K562 (cell line): ENCODE data around the gene GIMAP8. TPM values are rescaled to one million over a fixed set of nuclear protein-coding genes. Genes with fewer than 3 reads are reported as not detected.

ENCODE experiments used
- ATAC-seq: fragments of 200-7000 bp; cut with Tn5 transposase; 3 replicates; pipeline ENCODE4 v1.9.1; 2020; ENCODE audit warnings: moderate library complexity
- BruUV-seq: library from RNA; stranded (reverse); fragments of 400-500 nt; replicated peaks from 2 replicates; lab custom pipeline; 2021; lab: Mats Ljungman, UMichigan
- CTCF ChIA-PET: fragments of 300-600 bp; formaldehyde crosslinking; extraction: SDS; loops from one replicate; lab custom pipeline; 2021; ENCODE audit warnings: low intra/inter-chr PET ratio; lab: Yijun Ruan, JAX
- POLR2A ChIA-PET: fragments of 300-600, 350-650 bp; sonication (Branson Sonifier 250); formaldehyde crosslinking; extraction: SDS; loops from one replicate; lab custom pipeline; 2021; ENCODE audit warnings: antibody characterized with exemption, inconsistent platforms; lab: Yijun Ruan, JAX
- DNase-seq, 4 experiments: peaks; one replicate each; pipeline versions ENCODE4 v3.0.0 to v3.0.0-alpha.2; 2011 to 2018; ENCODE audit warnings: low spot score in 3 of 4, mixed read lengths in 3 of 4; ENCODE audit errors: extremely low read depth in 1 of 4
- FAIRE-seq: peaks from 2 replicates; lab custom pipeline; 2011; peaks lifted over from hg19 to GRCh38; lab: Jason Lieb, UNC
- H2AFZ ChIP-seq: 2 replicates; pipeline ENCODE4 v1.6.0; 2011; ENCODE audit warnings: low read depth, low read length, control low read depth, inconsistent platforms
- H3K27ac ChIP-seq: fragments of 200-600 bp; 3 replicates; pipeline ENCODE4 v1.8.0; 2011; ENCODE audit warnings: low read depth, mild to moderate bottlenecking, control low read depth, inconsistent platforms, low read length, moderate library complexity, mixed read lengths; ENCODE audit errors: extremely low read depth
- H3K27me3 ChIP-seq, 2 experiments: fragments of 300-600 bp in 1 of 2; 2 replicates in 1 of 2; 3 replicates in 1 of 2; pipeline versions ENCODE4 v1.6.0 to v1.8.0; 2011; ENCODE audit warnings: inconsistent platforms in 2 of 2, low read length in 2 of 2, mild to moderate bottlenecking in 1 of 2, mixed read lengths in 1 of 2, moderate library complexity in 1 of 2; ENCODE audit not compliant: control insufficient read depth in 2 of 2, insufficient read depth in 2 of 2
- H3K36me3 ChIP-seq: fragments of 300-600 bp; 3 replicates; pipeline ENCODE4 v1.8.0; 2011; ENCODE audit warnings: mild to moderate bottlenecking, low read length, inconsistent platforms; ENCODE audit not compliant: control insufficient read depth, insufficient read depth
- H3K4me1 ChIP-seq, 2 experiments: fragments of 200-600 bp in 1 of 2; replicated peaks in 1 of 2; 2 replicates in 1 of 2; 3 replicates in 1 of 2; pipeline versions ENCODE4 v1.5.1 to v1.8.0; 2011; ENCODE audit warnings: inconsistent platforms in 2 of 2, low read length in 2 of 2, mild to moderate bottlenecking in 1 of 2, mixed read lengths in 1 of 2, moderate library complexity in 1 of 2; ENCODE audit not compliant: control insufficient read depth in 2 of 2, insufficient read depth in 2 of 2
- H3K4me2 ChIP-seq: 2 replicates; pipeline ENCODE4 v1.6.1; 2011; ENCODE audit warnings: low read length, control low read depth, inconsistent platforms, mixed read lengths; ENCODE audit not compliant: insufficient read depth
- H3K4me3 ChIP-seq: fragments of 200-600 bp; sonication (generic), shearing (Covaris generic); 2 replicates; pipeline ENCODE4 v1.5.1; 2016; ENCODE audit warnings: control low read depth, inconsistent platforms
- H3K79me2 ChIP-seq: fragments of 200-600 bp; 3 replicates; pipeline ENCODE4 v1.8.0; 2011; ENCODE audit warnings: low read length, inconsistent platforms; ENCODE audit not compliant: control insufficient read depth, insufficient read depth
- H3K9ac ChIP-seq, 2 experiments: 2 replicates each; pipeline versions ENCODE4 v1.6.0 to v1.6.1; 2011; ENCODE audit warnings: low read depth in 2 of 2, low read length in 2 of 2, control low read depth in 1 of 2, inconsistent platforms in 1 of 2, mild to moderate bottlenecking in 1 of 2, mixed read lengths in 1 of 2; ENCODE audit not compliant: insufficient read depth in 1 of 2
- H3K9me1 ChIP-seq: one replicate; pipeline ENCODE4 v1.6.0; 2011; ENCODE audit warnings: inconsistent platforms, mild to moderate bottlenecking, low read length, moderate library complexity; ENCODE audit not compliant: control insufficient read depth, insufficient read depth
- H3K9me3 ChIP-seq: replicated peaks from 2 replicates; pipeline ENCODE4 v1.5.1; 2011; ENCODE audit warnings: low read depth, low read length, inconsistent platforms; ENCODE audit not compliant: control insufficient read depth, insufficient read depth
- H4K20me1 ChIP-seq: replicated peaks from 2 replicates; pipeline ENCODE4 v1.6.1; 2011; ENCODE audit warnings: low read length, inconsistent platforms, mixed read lengths; ENCODE audit not compliant: control insufficient read depth, insufficient read depth
- CTBP1 ChIP-seq: fragments of 450-650 bp; IDR thresholded peaks from 2 replicates; pipeline ENCODE4 v1.6.1; 2016; ENCODE audit warnings: borderline replicate concordance
- MAX ChIP-seq: sonication (generic); formaldehyde crosslinking; IDR thresholded peaks from 2 replicates; pipeline ENCODE4 v1.9.0; 2022; ENCODE audit warnings: mild to moderate bottlenecking, missing genetic modification reagents
- ZNF12 ChIP-seq: sonication (generic); formaldehyde crosslinking; IDR thresholded peaks from 2 replicates; pipeline ENCODE4 v1.4.0; 2020; ENCODE audit warnings: mild to moderate bottlenecking, missing genetic modification reagents
- WGBS: fragments of 100-300 bp; shearing (Covaris generic); methylation state at CpG from one replicate; pipeline ENCODE4 v1.1.6; 2016; ENCODE audit warnings: low coverage, mixed read lengths; ENCODE audit not compliant: insufficient coverage; ENCODE audit errors: missing lambda C conversion rate; 5-methylcytosine and 5-hydroxymethylcytosine counted together
- in situ Hi-C: fragments of 300-500 bp; cut with MboI; formaldehyde crosslinking; loops from 4 replicates; pipeline ENCODE4 v1.15.0; 2018; ENCODE audit warnings: inconsistent platforms, mixed read lengths
- intact Hi-C: fragments of 100-400 bp; cut with micrococcal nuclease; formaldehyde crosslinking; loops from 2 replicates; pipeline ENCODE4 v1.14.2; 2022
- polyA plus RNA-seq, 8 experiments: library from polyadenylated mRNA; depleted of rRNA in 4 of 8; stranded (reverse) in 5 of 8; unstranded in 3 of 8; fragments of >200 nt; fragmentation: Nextera tagmentation in 2 of 8; fragmentation: Illumina TruSeq in 1 of 8; extraction: Ambion mirVana in 2 of 8; extraction: Trizol in 1 of 8; gene quantifications; 2 replicates each; pipeline versions ENCODE4 v1.2.1 to v1.2.3, GENCODE V29; 2011 to 2014; ENCODE audit warnings: inconsistent platforms in 1 of 8, missing spikeins in 1 of 8
- total RNA-seq, 7 experiments: library from RNA; depleted of rRNA in 6 of 7; stranded (reverse); fragments of >200 nt in 6 of 7; fragmentation: Illumina TruSeq in 2 of 7; extraction: Trizol in 2 of 7; gene quantifications; 2 replicates each; pipeline versions ENCODE4 v1.2.1 to v1.2.3, GENCODE V29; 2011 to 2021; ENCODE audit warnings: low replicate concordance in 1 of 7

GIMAP8 gene
- total and polyA plus RNA-seq, 9 of the 15 experiments (the other 6 are each of a cell fraction or from before 2014, with no cell fraction given), result not detected

GRCh38 chr7:150430465-150431085 lies 19.9 kb upstream of the GIMAP8 start:
- no peak for TF ChIP-seq ZNF12 (CRISPR knock-in tag)
- peak; percentile 13; the same call in 1 of the 2 replicates for TF ChIP-seq CTBP1
- 0 out of 2 replicates have a peak, but pooled peaks have one; percentile 21 for TF ChIP-seq MAX (CRISPR knock-in tag)
- intact Hi-C loops (no loop called here), in situ Hi-C loops (no loop called here)
- ChIA-PET CTCF (no interaction called here), POLR2A (interaction anchor here (0.6 to 1.3 kb wide), 5 partner anchors 8 to 312 kb away, joined by 3 to 5 read pairs (median 3); partner anchors contain the start of gene GIMAP8)
- DNase-seq, result peak in 1 of 4 experiments; percentile 11
- no peak overlapping the region for H3K4me2 ChIP-seq
- peaks cover 21 to 31% of the 10 kb centered on the region in 2 experiments for H3K4me1 ChIP-seq
- H3K9me1 ChIP-seq, result no peaks in the 10 kb centered on the region
- no peak overlapping the region for H3K27ac ChIP-seq
- no peaks in the 10 kb centered on the region for H3K36me3 ChIP-seq
- no peak overlapping the region for H3K4me3 ChIP-seq
- no peaks in the 10 kb centered on the region for H3K27me3 ChIP-seq
- no TSS peak for BruUV-seq
- FAIRE-seq, result no peak
- peak overlapping the region in 1 of 2 experiments; percentile 49; a peak in 1 of 4 replicates for H3K9ac ChIP-seq
- H2AFZ ChIP-seq, result peak overlapping the region; percentile 23; the same call in 1 of the 2 replicates
- H3K9me3 ChIP-seq, result no peaks in the 10 kb centered on the region
- no peaks in the 10 kb centered on the region for H3K79me2 ChIP-seq
- ATAC-seq, result no peak
- no peaks in the 10 kb centered on the region for H4K20me1 ChIP-seq
- 34% methylated on average over 14 of the region's 14 CpGs for WGBS
